NCI-H2171 treated with DMSO at 0.1 percent for 48 hours (cell line): ENCODE results near the gene ANKRD29.
"Not testable (repeated sequence)": the region's sequence is repeated elsewhere in the genome, so short reads cannot be mapped to it uniquely, and the experiment has no call there.

Experiments used
- DNase-seq: peaks from one replicate; lab custom pipeline; 2025; lab: John Stamatoyannopoulos, UW

Gene ANKRD29

GRCh38 chr18:23645568-23646175 lies 17.0 kb downstream of the ANKRD29 start:
- no peak for DNase-seq

GRCh38 chr18:23643815-23644490 lies 18.8 kb downstream of the ANKRD29 start:
- DNase-seq = no peak

- no peak for DNase-seq
Measured at GRCh38 chr18:23641937-23642666, 20.6 kb downstream of the ANKRD29 start.

GRCh38 chr18:23641143-23641720 lies 21.5 kb downstream of the ANKRD29 start:
- DNase-seq = no peak

- no peak for DNase-seq
Measured at GRCh38 chr18:23640052-23640451, 22.7 kb downstream of the ANKRD29 start.

GRCh38 chr18:23636433-23636832 lies 26.3 kb downstream of the ANKRD29 start:
- not testable (repeated sequence) for DNase-seq

GRCh38 chr18:23636071-23636399 lies 26.7 kb downstream of the ANKRD29 start:
- DNase-seq = no peak

GRCh38 chr18:23635283-23636070 lies 27.2 kb downstream of the ANKRD29 start:
- peak; percentile 61 for DNase-seq

GRCh38 chr18:23634692-23635091 lies 28.0 kb downstream of the ANKRD29 start:
- DNase-seq = no peak

- no peak for DNase-seq
Measured at GRCh38 chr18:23632615-23633014, 30.1 kb downstream of the ANKRD29 start.

GRCh38 chr18:23631746-23632145 lies 31.0 kb downstream of the ANKRD29 start:
- peak; percentile 8 for DNase-seq

- DNase-seq = no peak
Measured at GRCh38 chr18:23631312-23631711, 31.4 kb downstream of the ANKRD29 start.

- no peak for DNase-seq
Measured at GRCh38 chr18:23629444-23629946, 33.2 kb downstream of the ANKRD29 start.

- no peak for DNase-seq
Measured at GRCh38 chr18:23627970-23628369, 34.7 kb downstream of the ANKRD29 start.

GRCh38 chr18:23627321-23627720 lies 35.4 kb downstream of the ANKRD29 start:
- DNase-seq = no peak

- DNase-seq = peak; percentile 13
Measured at GRCh38 chr18:23626451-23627279, 36.0 kb downstream of the ANKRD29 start.

GRCh38 chr18:23623040-23623439 lies 39.7 kb downstream of the ANKRD29 start:
- DNase-seq = no peak

GRCh38 chr18:23619388-23619881 lies 43.3 kb downstream of the ANKRD29 start:
- DNase-seq = no peak

- no peak for DNase-seq
Measured at GRCh38 chr18:23618862-23619387, 43.8 kb downstream of the ANKRD29 start.

GRCh38 chr18:23617412-23618014 lies 45.2 kb downstream of the ANKRD29 start:
- no peak for DNase-seq
